Activated CD8-positive, alpha-beta memory T cell treated with anti-CD3 and anti-CD28 coated beads, Interleukin-2, amount 50 U/mL, for 24 hours (primary cell): Measurements from ENCODE around the gene ITGB3BP.

Source experiments
- DNase-seq: peaks from one replicate; pipeline ENCODE4 v3.0.0-alpha.2; 2020; ENCODE audit errors: extremely low read depth

ITGB3BP gene

DNA sequence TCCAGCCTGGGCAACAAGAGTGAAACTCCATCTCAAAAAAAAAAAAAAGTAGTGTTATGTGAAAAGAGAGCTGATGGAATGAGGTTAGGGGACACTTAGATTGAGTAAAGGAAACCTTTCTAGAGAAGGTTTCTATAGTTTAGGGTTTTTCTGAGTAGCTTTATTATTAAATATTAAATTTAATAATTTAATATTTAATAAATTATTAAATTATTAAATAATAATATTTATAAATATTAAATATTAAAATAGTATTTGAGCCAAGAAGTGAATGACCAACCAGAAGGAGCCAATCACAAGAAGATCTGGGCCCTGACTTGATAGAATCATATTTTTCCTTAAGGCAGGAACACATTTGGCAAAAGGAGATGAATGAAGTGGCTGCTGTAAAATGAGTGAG is 104.9 kb downstream of the ITGB3BP start:
- DNase-seq = no peak

DNA sequence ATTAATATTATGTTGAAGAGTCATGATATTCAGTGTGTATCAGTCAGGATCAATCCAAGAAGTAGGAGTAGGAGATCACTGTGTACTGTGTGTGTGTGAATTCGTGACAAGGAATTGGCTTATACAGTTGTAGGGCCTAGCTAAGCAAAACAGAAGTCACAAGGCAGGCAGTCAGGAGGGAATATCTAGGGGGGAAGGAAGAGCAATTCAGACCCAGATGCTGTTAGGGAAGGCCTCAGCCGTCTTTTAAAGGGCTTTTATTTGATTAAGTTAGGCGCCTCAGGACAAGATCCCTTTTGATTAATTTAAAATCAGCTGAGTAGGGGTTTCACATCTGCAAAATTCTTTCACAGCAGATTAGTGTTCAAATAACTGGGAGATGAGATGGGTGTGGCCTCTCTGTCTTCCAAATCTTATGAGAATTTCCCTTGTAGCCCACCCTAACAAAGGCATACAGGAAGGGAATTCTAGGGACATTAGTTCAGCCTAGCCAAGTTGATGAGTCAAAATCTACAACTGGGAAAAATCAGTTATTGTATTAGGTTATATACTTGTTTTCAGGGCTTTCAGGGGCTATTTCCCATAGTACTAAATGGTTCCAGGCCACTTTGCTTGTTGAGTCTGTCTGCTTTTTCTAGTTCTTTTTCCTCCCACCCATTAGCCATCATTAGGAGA is 108.2 kb downstream of the ITGB3BP start:
- DNase-seq = no peak

- no peak for DNase-seq
Observed at GRCh38 chr1:63413394-63413793, 109.6 kb downstream of the ITGB3BP start.

- no peak for DNase-seq
Observed at GRCh38 chr1:63411066-63411465, 112.0 kb downstream of the ITGB3BP start.

DNA sequence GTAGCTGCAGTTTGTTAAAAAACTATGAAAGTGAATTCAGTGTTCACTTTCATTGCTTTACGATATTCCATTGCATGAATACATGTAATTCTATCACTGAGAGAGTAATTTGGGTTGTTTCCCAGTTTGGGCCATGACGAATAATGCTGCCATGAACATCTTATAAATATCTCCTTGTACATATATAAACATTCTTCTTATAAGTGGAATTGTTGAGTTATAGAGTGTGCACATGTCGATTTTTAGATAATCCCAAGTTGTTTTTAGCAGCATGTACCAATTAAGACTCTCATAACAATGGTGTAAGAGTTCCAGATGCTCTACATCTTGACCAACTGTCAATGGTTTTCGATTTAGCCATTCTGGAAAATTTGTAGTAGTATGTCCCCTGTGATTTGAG is 114.7 kb downstream of the ITGB3BP start:
- DNase-seq = no peak

DNA sequence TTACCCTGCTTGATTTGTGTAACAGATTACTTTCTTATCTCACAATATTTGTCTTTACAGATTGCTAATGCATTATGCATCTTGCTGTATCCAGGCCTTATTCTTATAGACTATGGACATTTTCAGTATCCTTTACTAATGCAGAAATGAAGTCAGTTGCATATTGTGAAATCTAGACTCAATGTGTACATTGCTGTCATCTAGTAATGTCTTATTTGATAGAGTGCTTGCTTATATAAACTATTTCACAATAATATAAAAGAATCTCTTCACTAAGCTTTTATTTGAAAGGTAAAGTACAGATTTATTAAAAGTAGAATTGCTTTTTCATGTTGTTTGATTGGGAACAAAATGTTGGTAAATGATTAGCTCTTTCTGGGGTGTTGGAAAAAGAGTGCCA is 116.0 kb downstream of the ITGB3BP start:
- DNase-seq = no peak

DNA sequence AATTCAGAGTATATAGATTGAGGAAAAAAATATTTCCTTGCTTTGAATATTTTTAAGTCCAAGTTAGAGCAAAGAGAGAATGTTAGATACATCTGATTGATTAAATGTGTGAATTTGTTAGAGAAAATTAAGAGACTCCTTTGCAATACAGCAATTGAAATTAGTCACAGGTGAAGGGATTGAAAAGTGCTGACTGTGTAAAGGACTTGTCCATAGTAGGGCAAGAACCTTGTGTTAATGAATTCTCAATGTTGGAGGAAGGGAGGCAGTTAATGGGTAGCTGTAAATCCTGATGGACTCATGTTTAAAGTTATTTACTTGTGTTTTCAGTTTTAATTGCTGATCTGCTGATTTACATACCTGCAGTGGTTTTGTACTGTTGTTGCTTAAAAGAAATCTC is 117.0 kb downstream of the ITGB3BP start:
- no peak for DNase-seq

- DNase-seq = no peak
Observed at GRCh38 chr1:63405021-63405420, 118.0 kb downstream of the ITGB3BP start.

DNA sequence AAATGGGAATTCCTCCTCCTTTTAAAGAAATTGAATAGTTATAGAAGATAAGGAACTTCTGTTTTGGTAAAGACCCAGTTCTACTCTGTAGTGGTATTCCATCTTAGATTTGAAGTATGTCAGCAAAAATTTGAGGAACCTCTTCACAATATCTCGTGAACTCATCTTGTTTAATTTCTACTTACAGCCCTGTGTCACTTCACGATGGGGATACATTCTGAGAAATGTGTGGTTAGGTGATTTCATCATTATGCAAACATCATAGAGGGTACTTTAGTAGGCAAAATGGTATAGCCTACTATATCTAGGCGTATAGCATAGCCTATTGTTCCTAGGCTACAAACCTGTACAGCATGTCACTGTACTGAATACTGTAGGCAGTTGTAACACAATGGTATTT is 119.6 kb downstream of the ITGB3BP start:
- no peak for DNase-seq

DNA sequence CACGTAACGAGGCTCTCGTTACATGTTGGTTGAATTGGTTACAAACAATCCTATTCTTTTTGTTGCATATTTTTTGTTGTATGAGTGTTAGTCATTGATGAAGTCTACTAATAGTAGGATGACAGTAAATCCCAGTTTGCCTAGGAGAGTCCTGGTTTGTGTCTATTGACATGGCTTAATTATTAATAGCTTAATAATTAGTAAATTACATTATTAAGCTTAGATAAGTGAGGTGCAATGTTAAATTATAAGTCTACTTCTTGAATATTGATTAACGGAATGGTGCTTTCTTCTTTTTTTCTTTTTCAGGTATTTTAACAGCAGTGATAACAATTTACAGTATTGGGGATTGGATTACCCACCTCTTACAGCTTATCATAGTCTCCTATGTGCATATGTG is 121.1 kb downstream of the ITGB3BP start:
- DNase-seq = no peak
